H1 (cell line): ENCODE data around the gene PAX7. TPM values are rescaled to one million over a fixed set of nuclear protein-coding genes. Genes with fewer than 3 reads are reported as not detected.
"Not testable (repeated sequence)": the region's sequence is repeated elsewhere in the genome, so short reads cannot be mapped to it uniquely, and the experiment has no call there.

Source experiments
- CTCF ChIA-PET: fragments of 300-600 bp; sonication (Branson Sonifier 250); formaldehyde crosslinking; loops from one replicate; lab custom pipeline; 2021; ENCODE audit not compliant: partially characterized antibody; lab: Charles Lee
- POLR2A ChIA-PET: fragments of 300-600 bp; sonication (Branson Sonifier 250); formaldehyde crosslinking; loops from one replicate; lab custom pipeline; 2021; ENCODE audit warnings: inconsistent platforms; ENCODE audit not compliant: partially characterized antibody; lab: Charles Lee
- DNase-seq, 2 experiments: peaks; one replicate each; pipeline versions ENCODE4 v3.0.0 to v3.0.0-alpha.2; 2010 to 2022; ENCODE audit warnings: low spot score in 2 of 2, low read depth in 1 of 2, mixed read lengths in 1 of 2
- FAIRE-seq: peaks from 2 replicates; lab custom pipeline; 2011; peaks lifted over from hg19 to GRCh38; lab: Jason Lieb, UNC
- H2AFZ ChIP-seq: 2 replicates; pipeline ENCODE4 v1.8.1; 2012; ENCODE audit warnings: low read length, inconsistent platforms
- H2AK5ac ChIP-seq: 2 replicates; pipeline ENCODE4 v1.6.1; 2013; ENCODE audit warnings: low read depth, low read length
- H2BK120ac ChIP-seq: replicated peaks from 2 replicates; pipeline ENCODE3; 2013; ENCODE audit warnings: low read depth, low read length, inconsistent platforms
- H2BK12ac ChIP-seq: 2 replicates; pipeline ENCODE4 v1.6.1; 2013; ENCODE audit warnings: low read depth, low read length
- H2BK15ac ChIP-seq: 2 replicates; pipeline ENCODE4 v1.6.1; 2013; ENCODE audit warnings: low read length
- H2BK20ac ChIP-seq: 2 replicates; pipeline ENCODE4 v1.6.1; 2013; ENCODE audit warnings: low read length
- H2BK5ac ChIP-seq: 2 replicates; pipeline ENCODE4 v1.6.1; 2013; ENCODE audit warnings: low read depth, low read length
- H3K14ac ChIP-seq: 2 replicates; pipeline ENCODE4 v1.6.1; 2013; ENCODE audit warnings: inconsistent platforms; ENCODE audit not compliant: insufficient read length
- H3K18ac ChIP-seq: 2 replicates; pipeline ENCODE4 v1.6.1; 2013; ENCODE audit warnings: low read length; ENCODE audit errors: extremely low read depth
- H3K23ac ChIP-seq: 2 replicates; pipeline ENCODE4 v1.6.1; 2013; ENCODE audit warnings: inconsistent platforms; ENCODE audit not compliant: insufficient read length
- H3K23me2 ChIP-seq: 2 replicates; pipeline ENCODE4 v1.6.1; 2013; ENCODE audit warnings: low read depth, low read length
- H3K27ac ChIP-seq: 2 replicates; pipeline ENCODE4 v1.6.1; 2011; ENCODE audit warnings: low read depth, low read length, inconsistent platforms
- H3K27me3 ChIP-seq, 4 experiments: replicated peaks in 1 of 4; 1 replicate in 1 of 4; 2 replicates in 3 of 4; pipeline versions ENCODE4 v1.6.1 to v1.8.1; 2011 to 2013; ENCODE audit warnings: low read length in 3 of 4, mild to moderate bottlenecking in 3 of 4, inconsistent platforms in 2 of 4, mixed read lengths in 2 of 4, moderate library complexity in 1 of 4; ENCODE audit not compliant: control insufficient read depth in 3 of 4, insufficient read depth in 3 of 4; ENCODE audit errors: extremely low read depth in 1 of 4
- H3K36me3 ChIP-seq, 4 experiments: 2 replicates each; pipeline versions ENCODE4 v1.6.1 to v1.8.1; 2011 to 2013; ENCODE audit warnings: mild to moderate bottlenecking in 4 of 4, low read length in 3 of 4, moderate library complexity in 2 of 4, control low read depth in 1 of 4, inconsistent platforms in 1 of 4; ENCODE audit not compliant: insufficient read depth in 4 of 4, control insufficient read depth in 2 of 4
- H3K4ac ChIP-seq: replicated peaks from 2 replicates; pipeline ENCODE3; 2013; ENCODE audit warnings: low read length, low read depth, mixed read lengths, inconsistent platforms; ENCODE audit not compliant: insufficient read length
- H3K4me1 ChIP-seq, 4 experiments: replicated peaks in 1 of 4; 1 replicate in 1 of 4; 2 replicates in 3 of 4; pipeline versions ENCODE4 v1.6.1 to v1.8.1; 2011 to 2013; ENCODE audit warnings: low read length in 3 of 4, inconsistent platforms in 2 of 4, mixed read lengths in 1 of 4; ENCODE audit not compliant: insufficient read depth in 4 of 4, control insufficient read depth in 3 of 4
- H3K4me2 ChIP-seq, 2 experiments: 2 replicates each; pipeline versions ENCODE4 v1.6.1 to v1.8.1; 2011 to 2013; ENCODE audit warnings: low read depth in 2 of 2, low read length in 2 of 2, control low read depth in 1 of 2, inconsistent platforms in 1 of 2, mild to moderate bottlenecking in 1 of 2; ENCODE audit not compliant: insufficient read depth in 1 of 2
- H3K4me3 ChIP-seq, 4 experiments: fragments of 200-600, 300-600 bp in 1 of 4; sonication (generic), shearing (Covaris generic), sonication (Bioruptor Twin) in 1 of 4; 2 replicates each; pipeline versions ENCODE4 v1.5.1 to v1.8.1; 2011 to 2016; ENCODE audit warnings: low read length in 4 of 4, low read depth in 3 of 4, control low read depth in 2 of 4, inconsistent platforms in 2 of 4, mild to moderate bottlenecking in 2 of 4, mixed read lengths in 1 of 4, moderate library complexity in 1 of 4; ENCODE audit not compliant: insufficient read depth in 2 of 4; ENCODE audit errors: extremely low read depth in 1 of 4
- H3K56ac ChIP-seq: replicated peaks from 2 replicates; pipeline ENCODE3; 2013; ENCODE audit warnings: low read depth, mild to moderate bottlenecking, mixed read lengths, low read length, inconsistent platforms; ENCODE audit not compliant: insufficient read length
- H3K79me1 ChIP-seq: 2 replicates; pipeline ENCODE4 v1.6.1; 2013; ENCODE audit warnings: low read depth, low read length, control low read depth
- H3K79me2 ChIP-seq, 2 experiments: 2 replicates each; pipeline versions ENCODE4 v1.6.1 to v1.8.1; 2012 to 2013; ENCODE audit warnings: low read length in 2 of 2, mild to moderate bottlenecking in 2 of 2, inconsistent platforms in 1 of 2; ENCODE audit not compliant: insufficient read depth in 2 of 2, control insufficient read depth in 1 of 2
- H3K9ac ChIP-seq, 4 experiments: replicated peaks in 1 of 4; 1 replicate in 1 of 4; 2 replicates in 3 of 4; pipeline versions ENCODE4 v1.6.1 to v1.8.1; 2011 to 2013; ENCODE audit warnings: low read depth in 3 of 4, low read length in 3 of 4, control low read depth in 2 of 4, mild to moderate bottlenecking in 2 of 4, moderate library complexity in 2 of 4, inconsistent platforms in 1 of 4; ENCODE audit errors: extremely low read depth in 1 of 4
- H3K9me3 ChIP-seq, 2 experiments: 2 replicates each; pipeline versions ENCODE4 v1.6.1 to v1.8.1; 2012 to 2013; ENCODE audit warnings: mild to moderate bottlenecking in 2 of 2, moderate library complexity in 2 of 2, control low read depth in 1 of 2, inconsistent platforms in 1 of 2, low read depth in 1 of 2, low read length in 1 of 2, mixed read lengths in 1 of 2; ENCODE audit not compliant: insufficient read depth in 2 of 2
- H4K20me1 ChIP-seq, 2 experiments: replicated peaks in 1 of 2; 2 replicates each; pipeline versions ENCODE3 to v1.8.1; 2011 to 2013; ENCODE audit warnings: inconsistent platforms in 2 of 2, low read length in 2 of 2, mild to moderate bottlenecking in 1 of 2; ENCODE audit not compliant: insufficient read depth in 2 of 2, control insufficient read depth in 1 of 2
- H4K5ac ChIP-seq: 2 replicates; pipeline ENCODE4 v1.6.1; 2013; ENCODE audit warnings: low read length, low read depth, mixed read lengths, inconsistent platforms; ENCODE audit not compliant: insufficient read length
- H4K8ac ChIP-seq: 2 replicates; pipeline ENCODE4 v1.8.0; 2013; ENCODE audit warnings: mild to moderate bottlenecking, moderate library complexity, low read length, inconsistent platforms; ENCODE audit not compliant: insufficient read depth; ENCODE audit errors: extremely low read depth
- H4K91ac ChIP-seq: replicated peaks from 2 replicates; pipeline ENCODE3; 2013; ENCODE audit warnings: low read length, mixed read lengths, inconsistent platforms; ENCODE audit not compliant: insufficient read length
- CBX8 ChIP-seq: fragments of 300-800, 300-1000 bp; sonication (generic); IDR thresholded peaks from 2 replicates; pipeline ENCODE4 v1.7.1; 2016; ENCODE audit warnings: low read depth, low read length, borderline replicate concordance
- GTF2F1 ChIP-seq: IDR thresholded peaks from 2 replicates; pipeline ENCODE4 v1.6.1; 2012; ENCODE audit warnings: low read depth, low read length, improper control_type of control experiment, borderline replicate concordance
- HDAC6 ChIP-seq: IDR thresholded peaks from one replicate; pipeline ENCODE4 v1.7.1; 2012; ENCODE audit warnings: low read depth, mild to moderate bottlenecking, inconsistent platforms, low read length, moderate library complexity
- POLR2AphosphoS5 ChIP-seq: IDR thresholded peaks from 2 replicates; pipeline ENCODE4 v1.6.1; 2011; ENCODE audit warnings: low read depth, low read length
- RBBP5 ChIP-seq: IDR thresholded peaks from 2 replicates; pipeline ENCODE4 v1.7.1; 2012; ENCODE audit warnings: low read depth, mild to moderate bottlenecking, inconsistent platforms, low read length, moderate library complexity, borderline replicate concordance
- SIRT6 ChIP-seq: IDR thresholded peaks from one replicate; pipeline ENCODE4 v1.7.1; 2012; ENCODE audit warnings: low read length, inconsistent platforms
- WGBS, 2 experiments: shearing (Covaris generic) in 1 of 2; methylation state at CpG; one replicate each; pipeline versions ENCODE4 v1.1.6 to v1.1.7; 2013 to 2015; ENCODE audit warnings: low lambda C conversion rate in 2 of 2, mixed read lengths in 2 of 2, inconsistent platforms in 1 of 2, low coverage in 1 of 2, missing lambda C conversion rate in 1 of 2; ENCODE audit not compliant: insufficient replicate concordance in 2 of 2, insufficient coverage in 1 of 2, insufficient read length in 1 of 2; ENCODE audit errors: extremely low coverage in 1 of 2, missing lambda C conversion rate in 1 of 2; 5-methylcytosine and 5-hydroxymethylcytosine counted together
- polyA plus RNA-seq, 7 experiments: library from polyadenylated mRNA; depleted of rRNA in 3 of 7; stranded (reverse) in 5 of 7; unstranded in 2 of 7; fragments of >200 nt in 5 of 7; fragments of 200-250 nt in 2 of 7; gene quantifications; 1 replicate in 5 of 7; 2 replicates in 1 of 7; 4 replicates in 1 of 7; pipeline versions ENCODE4 v1.2.1 to v1.2.3, GENCODE V29; 2011 to 2013; ENCODE audit warnings: missing spikeins in 2 of 7, mixed read lengths in 2 of 7
- total RNA-seq: library from RNA; stranded (reverse); fragmentation: NEBNext Ultra II Directional; extraction: Animal tissue kit (Norgen Biotek cat#: 25700); gene quantifications from 2 replicates; pipeline ENCODE4 v1.2.1, GENCODE V29; 2021

Gene PAX7
- total and polyA plus RNA-seq, 2 of the 8 experiments (the other 6 are each of a cell fraction or from before 2014, with no cell fraction given): not detected

- TF ChIP-seq CBX8: no peak
- no peak for TF ChIP-seq RBBP5
- TF ChIP-seq POLR2AphosphoS5: no peak
- TF ChIP-seq GTF2F1: no peak
- no peak for TF ChIP-seq SIRT6
- TF ChIP-seq HDAC6: no peak
- TF ChIP-seq, all 59 proteins: peak for 0
Observed at GRCh38 chr1:18583326-18583941, 47.2 kb upstream of the PAX7 start (continued).

DNA sequence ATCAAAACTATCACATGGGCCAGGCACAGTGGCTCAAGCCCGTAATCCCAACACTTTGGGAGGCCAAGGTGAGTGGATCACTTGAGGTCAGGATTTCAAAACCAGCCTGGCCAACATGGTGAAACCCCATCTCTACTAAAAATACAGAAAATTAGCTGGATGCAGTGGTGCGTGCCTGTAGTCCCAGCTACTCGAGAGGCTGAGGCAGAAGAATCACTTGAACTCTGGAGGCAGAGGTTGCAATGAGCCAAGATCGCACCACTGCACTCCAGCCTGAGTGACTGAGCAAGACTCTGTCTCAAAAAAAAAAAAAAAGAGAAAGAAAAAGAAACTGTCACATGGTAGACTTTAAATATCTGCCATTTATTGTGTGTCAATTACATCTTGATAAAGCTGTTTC lies 44.6 kb upstream of the PAX7 start:
- H3K79me1 ChIP-seq, H2BK12ac ChIP-seq, H3K56ac ChIP-seq, FAIRE-seq, H2AK5ac ChIP-seq, H3K23me2 ChIP-seq, H2BK120ac ChIP-seq, H3K36me3 ChIP-seq, H3K9ac ChIP-seq, H2BK5ac ChIP-seq, H3K27me3 ChIP-seq, H2AFZ ChIP-seq, H4K8ac ChIP-seq, H3K14ac ChIP-seq, H4K20me1 ChIP-seq, H3K27ac ChIP-seq, H3K4me3 ChIP-seq, H4K5ac ChIP-seq, H3K9me3 ChIP-seq, H3K18ac ChIP-seq, H4K91ac ChIP-seq, H3K4me2 ChIP-seq, H3K4me1 ChIP-seq, H2BK15ac ChIP-seq, H3K79me2 ChIP-seq, H2BK20ac ChIP-seq, POLR2A ChIA-PET, DNase-seq, H3K4ac ChIP-seq, H3K23ac ChIP-seq: not testable (repeated sequence)
- 85% methylated on average over 4 of the region's 4 CpGs; no CpG with 5 or more reads in 1 of the 2 experiments for WGBS, 2 experiments
- CTCF ChIA-PET: interaction anchor here (0.6 to 38.3 kb wide), 8 partner anchors 11 to 832 kb away, joined by 3 to 984 read pairs (median 4); no protein-coding TSS in a partner anchor
